Heart left ventricle (tissue), 13 donors: Measurements from ENCODE around the gene SCARF1.

Experiments
- CTCF ChIP-seq, 12 donors: fragments of 200-600 bp; sonication (generic) in 4 of 12; IDR thresholded peaks; one replicate each; pipeline versions ENCODE4 v1.5.0 to v1.8.0; 2018 to 2022; ENCODE audit warnings: antibody characterized with exemption in 12 of 12, mild to moderate bottlenecking in 5 of 12
- POLR2A ChIP-seq, 2 donors: fragments of 450-650 bp; IDR thresholded peaks; one replicate each; pipeline ENCODE4 v1.6.1; 2017; ENCODE audit warnings: antibody characterized with exemption in 2 of 2, mild to moderate bottlenecking in 2 of 2, moderate library complexity in 2 of 2
- donor health status: ischemic (EF 13 %, LVEDD 7.1; RV severe dilation, severe dysfunction).
- donor health status: DM: no; HTN: yes; CAD: no.
- donor health status: DM: no; HTN: no; CAD: no.
- donor health status: ischemic (EF 25% LVEDD 6.9; RV normal size, moderate dysfunction).
- donor health status: ischemic (EF 25% LVEDD 5.7; RV mildly dilated, moderate dysfunction).
- donor health status: ischemic (EF 35%, LVEDD 5.7; RV mildly dilated, moderate dysfunction).
- donor health status: nonischemic (EF 11% LVEDD 7.7; RV severe dilation, severe dysfunction).
- donor health status: DM: yes; HTN: yes; CAD: no.
- donor health status: PGD.
- donor health status: ischemic (EF 29% LVEDD 5.4; RV normal size, mild dysfunction).
- donor health status: nonischemic (EF 23%, LVEDD 6.1; RV moderate dilation, normal function).

DNA sequence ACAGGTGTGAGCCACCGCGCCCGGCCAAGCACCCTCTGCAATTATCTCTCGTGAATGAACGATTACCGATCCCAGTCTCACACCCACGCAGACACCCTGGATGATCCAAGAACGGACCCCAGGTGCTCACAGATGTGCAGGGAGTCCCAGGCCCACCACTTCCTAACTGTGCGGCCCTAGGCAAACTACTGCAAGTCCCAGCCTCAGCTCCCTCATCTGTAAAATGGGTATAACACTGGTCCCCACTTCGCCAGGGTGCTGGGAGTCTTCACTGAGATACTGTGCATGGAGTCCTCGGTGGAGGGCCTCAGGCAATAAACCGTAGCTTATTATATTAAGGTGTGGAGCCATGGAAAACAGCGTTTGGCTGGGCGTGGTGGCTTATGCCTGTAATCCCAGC, 61.4 kb downstream of the SCARF1 start:
- TF ChIP-seq POLR2A (IDR thresholded peaks at IDR 0.05) (no peak), CTCF (IDR thresholded peaks at IDR 0.05) (no peak)
